DND-41 (cell line): ENCODE data around the gene AKT3.

Experiments used
- ATAC-seq: fragments of 200-7000 bp; cut with Tn5 transposase; 3 replicates; pipeline ENCODE4 v1.9.1; 2021; ENCODE audit warnings: low read depth; ENCODE audit not compliant: insufficient read depth
- DNase-seq: peaks from one replicate; pipeline ENCODE4 v3.0.0-alpha.2; 2020
- H2AFZ ChIP-seq: 2 replicates; pipeline ENCODE4 v1.6.0; 2012; ENCODE audit warnings: low read depth, low read length
- H3K27ac ChIP-seq: 2 replicates; pipeline ENCODE4 v1.5.1; 2012; ENCODE audit warnings: low read length, inconsistent platforms
- H3K27me3 ChIP-seq: fragments of 200-600 bp; sonication (generic); 2 replicates; pipeline ENCODE4 v1.6.0; 2012; ENCODE audit warnings: low read length, mild to moderate bottlenecking, inconsistent platforms; ENCODE audit not compliant: insufficient read depth, poor library complexity
- H3K36me3 ChIP-seq: 2 replicates; pipeline ENCODE4 v1.5.1; 2012; ENCODE audit warnings: low read length, inconsistent platforms; ENCODE audit not compliant: insufficient read depth
- H3K4me1 ChIP-seq: 2 replicates; pipeline ENCODE4 v1.5.1; 2012; ENCODE audit warnings: mild to moderate bottlenecking, low read length; ENCODE audit not compliant: insufficient read depth
- H3K4me2 ChIP-seq: 2 replicates; pipeline ENCODE4 v1.6.0; 2012; ENCODE audit warnings: mild to moderate bottlenecking, moderate library complexity, low read length, inconsistent platforms; ENCODE audit not compliant: insufficient read depth
- H3K4me3 ChIP-seq, 2 experiments: fragments of 200-600 bp in 1 of 2; shearing (Covaris generic) in 1 of 2; 2 replicates each; pipeline ENCODE4 v1.5.1; 2012 to 2016; ENCODE audit warnings: inconsistent platforms in 2 of 2, low read length in 2 of 2, mild to moderate bottlenecking in 2 of 2, low read depth in 1 of 2, moderate library complexity in 1 of 2
- H3K79me2 ChIP-seq: 2 replicates; pipeline ENCODE4 v1.6.0; 2012; ENCODE audit warnings: low read length, inconsistent platforms; ENCODE audit not compliant: insufficient read depth
- H3K9ac ChIP-seq: 2 replicates; pipeline ENCODE4 v1.6.0; 2012; ENCODE audit warnings: low read depth, mild to moderate bottlenecking, inconsistent platforms, low read length, moderate library complexity
- H3K9me3 ChIP-seq: 2 replicates; pipeline ENCODE4 v1.5.1; 2012; ENCODE audit warnings: low read length, moderate library complexity, mild to moderate bottlenecking, inconsistent platforms; ENCODE audit not compliant: insufficient read depth, severe bottlenecking
- H4K20me1 ChIP-seq: 2 replicates; pipeline ENCODE4 v1.6.0; 2012; ENCODE audit warnings: low read length; ENCODE audit not compliant: insufficient read depth
- EZH2 ChIP-seq: IDR thresholded peaks from 3 replicates; pipeline ENCODE4 v1.6.1; 2012; ENCODE audit warnings: borderline replicate concordance, low read depth, mild to moderate bottlenecking, moderate library complexity, low read length, inconsistent platforms; ENCODE audit not compliant: severe bottlenecking
- TF ChIP-seq, protein P1 (sequence below): IDR thresholded peaks from 2 replicates; pipeline ENCODE4 v1.5.1; 2012; ENCODE audit warnings: borderline replicate concordance, low read length, moderate library complexity, mild to moderate bottlenecking; ENCODE audit not compliant: poor library complexity, severe bottlenecking; ENCODE audit errors: extremely low read depth

The AKT3 gene

DNA sequence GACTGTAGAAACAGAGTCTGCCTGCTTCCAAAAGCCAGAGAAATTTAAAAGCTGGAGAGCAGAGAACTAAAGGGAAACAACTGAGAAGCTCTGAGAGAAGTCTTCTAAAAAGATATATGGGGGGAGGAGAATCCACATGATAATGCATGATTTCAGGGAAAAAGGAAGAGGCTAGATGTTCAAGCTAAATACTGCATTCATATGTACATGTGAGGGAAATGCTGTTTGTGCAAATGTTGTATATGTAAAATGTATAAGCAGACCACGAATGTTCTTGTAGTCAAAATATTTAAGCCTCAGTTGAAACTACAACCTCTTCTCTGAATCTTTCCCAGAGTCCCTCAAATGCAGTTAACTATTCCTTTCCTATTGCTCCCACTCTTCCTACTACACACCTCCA, 79.2 kb downstream of the AKT3 start:
- no peak for ATAC-seq
- H3K4me1 ChIP-seq = no peaks in the 10 kb centered on the region
- no peak for DNase-seq
- peaks cover 3% of the 10 kb centered on the region; the same call in 1 of the 2 replicates for H3K79me2 ChIP-seq
- 0 out of 2 replicates have a peak, but pooled peaks cover 3% of the 10 kb centered on the region for H4K20me1 ChIP-seq
- no peak overlapping the region for H3K4me3 ChIP-seq
- no peak overlapping the region for H3K27ac ChIP-seq
- H3K9ac ChIP-seq = no peak overlapping the region
- H3K9me3 ChIP-seq = peaks cover 3% of the 10 kb centered on the region
- no peak overlapping the region for H2AFZ ChIP-seq
- H3K4me2 ChIP-seq = no peak overlapping the region
- H3K27me3 ChIP-seq = no peaks in the 10 kb centered on the region
- TF ChIP-seq, protein P1, sequence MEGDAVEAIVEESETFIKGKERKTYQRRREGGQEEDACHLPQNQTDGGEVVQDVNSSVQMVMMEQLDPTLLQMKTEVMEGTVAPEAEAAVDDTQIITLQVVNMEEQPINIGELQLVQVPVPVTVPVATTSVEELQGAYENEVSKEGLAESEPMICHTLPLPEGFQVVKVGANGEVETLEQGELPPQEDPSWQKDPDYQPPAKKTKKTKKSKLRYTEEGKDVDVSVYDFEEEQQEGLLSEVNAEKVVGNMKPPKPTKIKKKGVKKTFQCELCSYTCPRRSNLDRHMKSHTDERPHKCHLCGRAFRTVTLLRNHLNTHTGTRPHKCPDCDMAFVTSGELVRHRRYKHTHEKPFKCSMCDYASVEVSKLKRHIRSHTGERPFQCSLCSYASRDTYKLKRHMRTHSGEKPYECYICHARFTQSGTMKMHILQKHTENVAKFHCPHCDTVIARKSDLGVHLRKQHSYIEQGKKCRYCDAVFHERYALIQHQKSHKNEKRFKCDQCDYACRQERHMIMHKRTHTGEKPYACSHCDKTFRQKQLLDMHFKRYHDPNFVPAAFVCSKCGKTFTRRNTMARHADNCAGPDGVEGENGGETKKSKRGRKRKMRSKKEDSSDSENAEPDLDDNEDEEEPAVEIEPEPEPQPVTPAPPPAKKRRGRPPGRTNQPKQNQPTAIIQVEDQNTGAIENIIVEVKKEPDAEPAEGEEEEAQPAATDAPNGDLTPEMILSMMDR = no peak
- TF ChIP-seq EZH2 = no peak
- no peaks in the 10 kb centered on the region for H3K36me3 ChIP-seq

DNA sequence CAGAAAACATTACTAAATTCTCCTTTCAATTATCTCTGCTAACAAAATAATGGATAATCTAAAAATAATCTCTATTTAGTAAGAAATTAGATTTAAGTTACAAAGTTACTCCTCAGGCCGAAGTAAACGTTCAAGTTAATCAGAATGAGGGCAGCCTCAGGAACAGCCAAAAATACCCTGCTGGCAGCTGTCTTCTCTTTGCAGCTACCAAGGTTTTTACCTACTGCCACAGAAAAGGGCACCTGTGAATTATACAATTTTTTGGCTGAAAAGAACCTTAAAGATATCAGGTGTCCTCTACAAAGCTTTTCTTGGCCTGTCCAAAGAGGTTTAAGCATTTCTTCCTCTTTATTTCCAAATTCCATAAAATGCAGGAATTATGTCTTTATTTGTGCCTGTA, 84.4 kb downstream of the AKT3 start:
- Histone ChIP-seq H3K4me1 (no peaks in the 10 kb centered on the region), H2AFZ (no peak overlapping the region), H3K36me3 (no peaks in the 10 kb centered on the region), H3K27ac (no peak overlapping the region), H3K4me3 (no peak overlapping the region), H3K9me3 (no peaks in the 10 kb centered on the region), H4K20me1 (0 out of 2 replicates have a peak, but pooled peaks cover 3% of the 10 kb centered on the region), H3K4me2 (no peak overlapping the region), H3K9ac (no peak overlapping the region), H3K79me2 (0 out of 2 replicates have a peak, but pooled peaks cover 3% of the 10 kb centered on the region), H3K27me3 (no peaks in the 10 kb centered on the region)
- TF ChIP-seq EZH2 = no peak
- TF ChIP-seq, protein P1 = no peak
- ATAC-seq (no peak), DNase-seq (no peak)

DNA sequence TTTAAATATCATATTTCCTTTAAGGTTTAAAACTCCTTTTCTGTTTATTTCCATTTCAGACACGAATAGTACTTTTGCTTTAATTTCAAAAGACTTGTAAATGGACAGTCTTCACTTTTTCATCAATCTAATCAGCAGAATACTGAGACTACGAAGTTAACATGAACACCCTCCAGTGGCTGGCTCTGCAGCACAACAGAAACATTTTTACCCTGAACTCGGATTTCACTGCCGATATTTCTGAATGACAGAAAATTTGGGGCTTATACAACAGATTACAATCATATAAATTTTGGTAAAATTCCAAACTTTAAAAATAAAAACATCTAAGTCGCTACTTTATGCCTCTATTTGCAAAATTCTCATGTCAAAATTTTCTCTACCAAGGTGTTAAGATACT, 86.2 kb downstream of the AKT3 start:
- H3K9ac ChIP-seq = no peak overlapping the region
- ATAC-seq (no peak), DNase-seq (no peak)
- no peak overlapping the region for H3K4me3 ChIP-seq
- H3K27me3 ChIP-seq = no peaks in the 10 kb centered on the region
- H3K79me2 ChIP-seq = no peaks in the 10 kb centered on the region
- no peak overlapping the region for H3K4me2 ChIP-seq
- no peaks in the 10 kb centered on the region for H3K4me1 ChIP-seq
- no peak overlapping the region for H2AFZ ChIP-seq
- H3K9me3 ChIP-seq = no peaks in the 10 kb centered on the region
- H3K27ac ChIP-seq = no peak overlapping the region
- H3K36me3 ChIP-seq = no peaks in the 10 kb centered on the region
- TF ChIP-seq, protein P1 = no peak
- no peak for TF ChIP-seq EZH2
- H4K20me1 ChIP-seq = 0 out of 2 replicates have a peak, but pooled peaks cover 3% of the 10 kb centered on the region

DNA sequence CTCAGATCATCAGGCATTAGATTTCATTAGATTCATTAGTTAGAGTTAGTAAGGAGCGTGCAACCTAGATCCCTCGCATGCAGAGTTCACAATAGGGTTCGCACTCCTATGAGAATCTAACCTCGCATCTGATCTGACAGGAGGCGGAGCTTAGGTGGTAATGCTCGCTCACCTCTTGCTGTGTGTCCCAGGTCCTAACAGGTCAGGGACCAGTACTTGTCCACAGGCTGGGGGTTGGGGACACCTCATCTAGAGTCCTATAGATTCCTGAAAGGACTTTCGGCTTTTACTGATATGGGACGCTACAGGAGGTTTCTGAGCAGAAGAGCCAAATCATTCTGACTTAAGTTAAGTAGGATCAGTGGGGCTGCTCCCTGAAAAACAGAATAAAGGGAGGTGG, 91.4 kb downstream of the AKT3 start:
- no peaks in the 10 kb centered on the region; the same call in 1 of the 2 replicates for H3K79me2 ChIP-seq
- no peaks in the 10 kb centered on the region for H3K9me3 ChIP-seq
- TF ChIP-seq EZH2 = no peak
- TF ChIP-seq, protein P1 = no peak
- DNase-seq (no peak), ATAC-seq (no peak)
- H2AFZ ChIP-seq = no peak overlapping the region
- H3K36me3 ChIP-seq = no peaks in the 10 kb centered on the region
- H3K27me3 ChIP-seq = no peaks in the 10 kb centered on the region
- H3K4me3 ChIP-seq = no peak overlapping the region
- H3K4me1 ChIP-seq = no peaks in the 10 kb centered on the region
- no peak overlapping the region for H3K9ac ChIP-seq
- H4K20me1 ChIP-seq = peaks cover 15% of the 10 kb centered on the region
- no peak overlapping the region for H3K4me2 ChIP-seq
- H3K27ac ChIP-seq = no peak overlapping the region
